IPS-18a (cell line): ENCODE results near the gene SLC49A3.

Source experiments
- H3K27ac ChIP-seq: one replicate; pipeline ENCODE4 v1.5.1; 2013; ENCODE audit warnings: low read length
- H3K27me3 ChIP-seq: one replicate; pipeline ENCODE4 v1.6.1; 2013; ENCODE audit warnings: mild to moderate bottlenecking, low read length; ENCODE audit not compliant: control insufficient read depth, insufficient read depth
- H3K36me3 ChIP-seq: one replicate; pipeline ENCODE4 v1.6.1; 2013; ENCODE audit warnings: low read depth, low read length; ENCODE audit not compliant: control insufficient read depth
- H3K4me1 ChIP-seq: one replicate; pipeline ENCODE4 v1.6.1; 2013; ENCODE audit warnings: low read depth, low read length; ENCODE audit not compliant: control insufficient read depth
- H3K4me3 ChIP-seq: one replicate; pipeline ENCODE4 v1.5.1; 2013; ENCODE audit warnings: low read length
- H3K9ac ChIP-seq: one replicate; pipeline ENCODE4 v1.6.1; 2013; ENCODE audit warnings: mild to moderate bottlenecking, low read length, moderate library complexity
- H3K9me3 ChIP-seq: one replicate; pipeline ENCODE4 v1.6.1; 2013; ENCODE audit warnings: low read depth, low read length; ENCODE audit not compliant: control insufficient read depth

SLC49A3 gene

GRCh38 chr4:729336-730315, 40.7 kb upstream of the SLC49A3 start:
- no peak overlapping the region for H3K4me3 ChIP-seq
- H3K4me1 ChIP-seq: no peaks in the 10 kb centered on the region
- no peaks in the 10 kb centered on the region for H3K9me3 ChIP-seq
- no peak overlapping the region for H3K27ac ChIP-seq
- H3K27me3 ChIP-seq: no peaks in the 10 kb centered on the region
- H3K36me3 ChIP-seq: peaks cover 30% of the 10 kb centered on the region
- H3K9ac ChIP-seq: no peak overlapping the region

GRCh38 chr4:727576-727975, 38.6 kb upstream of the SLC49A3 start:
- no peaks in the 10 kb centered on the region for H3K27me3 ChIP-seq
- H3K4me3 ChIP-seq: no peak overlapping the region
- peaks cover 10% of the 10 kb centered on the region for H3K36me3 ChIP-seq
- no peak overlapping the region for H3K27ac ChIP-seq
- H3K9me3 ChIP-seq: no peaks in the 10 kb centered on the region
- H3K4me1 ChIP-seq: no peaks in the 10 kb centered on the region
- H3K9ac ChIP-seq: no peak overlapping the region

DNA sequence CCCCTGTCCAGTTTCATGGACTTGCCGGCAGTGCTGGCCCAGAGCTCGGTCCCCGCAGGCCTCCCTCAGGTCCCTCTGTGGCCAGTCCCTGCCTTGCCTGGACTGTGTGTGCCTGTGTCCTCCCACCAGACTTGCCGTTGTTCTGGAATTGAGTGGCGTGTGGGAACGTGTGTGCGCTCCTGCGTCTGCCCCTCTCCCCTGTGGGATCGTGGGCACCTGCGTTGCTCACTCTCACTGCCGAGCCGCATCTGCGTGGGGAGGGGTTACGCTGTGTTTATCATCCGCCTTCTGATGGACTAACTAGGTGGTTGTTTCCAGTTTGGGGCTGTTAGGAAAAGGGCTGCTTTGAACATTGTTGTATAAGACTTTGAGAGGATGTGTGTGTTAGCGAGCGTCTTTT, 37.9 kb upstream of the SLC49A3 start:
- no peak overlapping the region for H3K9ac ChIP-seq
- H3K36me3 ChIP-seq: peaks cover 6% of the 10 kb centered on the region
- H3K27me3 ChIP-seq: no peaks in the 10 kb centered on the region
- no peak overlapping the region for H3K27ac ChIP-seq
- no peaks in the 10 kb centered on the region for H3K9me3 ChIP-seq
- H3K4me1 ChIP-seq: no peaks in the 10 kb centered on the region
- no peak overlapping the region for H3K4me3 ChIP-seq

- Histone ChIP-seq H3K27ac (no peak overlapping the region), H3K9me3 (no peaks in the 10 kb centered on the region), H3K4me1 (no peaks in the 10 kb centered on the region), H3K27me3 (no peaks in the 10 kb centered on the region), H3K9ac (no peak overlapping the region), H3K36me3 (peaks cover 6% of the 10 kb centered on the region), H3K4me3 (no peak overlapping the region)
Measured at GRCh38 chr4:726235-726787, 37.4 kb upstream of the SLC49A3 start.

DNA sequence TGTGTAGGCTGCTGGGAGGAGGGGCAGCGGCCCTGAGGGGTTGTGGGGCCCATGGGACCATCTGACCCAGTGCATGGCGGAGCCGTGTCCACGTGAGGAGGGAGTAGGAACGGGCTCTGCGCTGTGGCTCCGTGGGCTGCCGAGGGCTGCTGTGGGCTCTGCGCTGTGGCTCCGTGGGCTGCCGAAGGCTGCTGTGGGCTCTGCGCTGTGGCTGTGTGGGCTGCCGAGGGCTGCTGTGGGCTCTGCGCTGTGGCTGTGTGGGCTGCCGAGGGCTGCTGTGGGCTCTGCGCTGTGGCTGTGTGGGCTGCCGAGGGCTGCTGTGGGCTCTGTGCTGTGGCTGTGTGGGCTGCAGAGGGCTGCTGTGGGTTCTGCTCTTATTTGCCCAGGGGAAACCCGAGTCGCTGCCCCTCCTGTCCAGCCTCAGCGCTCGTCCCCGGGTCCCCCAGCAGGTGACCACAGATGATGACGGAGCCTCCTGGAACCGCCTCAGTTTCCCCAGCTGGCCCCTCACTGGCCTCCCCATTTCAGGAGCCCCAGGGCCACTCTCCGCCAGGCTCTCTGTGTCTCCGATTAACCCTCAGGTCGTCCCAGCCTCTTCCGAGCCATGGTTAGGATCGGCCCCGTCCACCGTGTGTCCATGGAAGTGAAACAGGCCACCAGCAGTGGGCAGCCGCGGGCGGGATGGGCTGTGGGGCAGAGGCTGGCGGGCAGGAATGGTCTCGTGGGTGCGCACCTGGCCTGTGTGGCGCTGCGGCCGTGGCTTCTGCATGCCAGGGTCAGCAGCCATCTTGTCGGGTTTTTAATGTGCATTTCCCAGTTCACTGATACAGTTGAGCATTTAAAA, 36.7 kb upstream of the SLC49A3 start:
- H3K36me3 ChIP-seq: no peaks in the 10 kb centered on the region
- H3K27ac ChIP-seq: no peak overlapping the region
- no peak overlapping the region for H3K9ac ChIP-seq
- no peaks in the 10 kb centered on the region for H3K4me1 ChIP-seq
- no peaks in the 10 kb centered on the region for H3K9me3 ChIP-seq
- no peak overlapping the region for H3K4me3 ChIP-seq
- no peaks in the 10 kb centered on the region for H3K27me3 ChIP-seq

DNA sequence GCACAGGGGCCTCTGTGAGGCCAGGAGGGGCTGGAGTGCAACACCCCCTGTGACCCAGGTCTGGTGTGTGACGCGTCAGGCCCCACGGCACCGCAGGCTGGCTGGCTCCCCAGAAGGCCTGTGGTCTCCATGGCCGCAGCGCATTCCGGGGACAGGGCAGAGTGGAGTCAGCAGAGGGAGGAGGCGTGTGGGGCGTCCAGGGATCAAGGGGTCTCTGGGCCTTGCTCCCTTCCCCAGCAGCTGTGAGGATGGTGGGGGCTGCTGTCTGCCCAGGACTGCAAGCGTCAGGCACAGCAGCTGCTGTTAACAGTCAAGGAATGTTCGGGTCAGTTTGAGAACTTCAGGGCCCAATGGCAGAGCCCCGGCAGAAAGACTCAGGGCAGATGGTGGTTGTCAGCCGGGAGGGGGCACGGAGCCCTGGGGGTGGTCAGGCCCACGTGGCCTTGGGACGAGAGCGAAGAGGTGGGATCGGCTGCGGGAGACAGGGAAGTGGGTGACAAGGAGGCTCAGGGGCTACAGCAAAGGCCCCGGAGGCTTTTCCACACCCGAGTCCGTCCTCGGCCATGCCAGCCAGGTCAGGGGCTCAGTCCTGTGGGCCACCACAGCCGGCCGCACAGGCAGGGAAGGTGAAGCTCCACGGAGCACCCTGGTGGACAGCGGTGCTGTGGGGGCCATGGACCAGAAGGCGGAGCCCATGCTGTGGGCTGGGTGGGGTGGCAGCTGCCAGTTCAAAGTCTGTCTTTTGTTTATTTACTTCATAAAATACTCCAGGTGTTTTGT, 35.0 kb upstream of the SLC49A3 start:
- Histone ChIP-seq H3K9me3 (no peaks in the 10 kb centered on the region), H3K9ac (no peak overlapping the region), H3K4me1 (no peaks in the 10 kb centered on the region), H3K4me3 (no peak overlapping the region), H3K27ac (no peak overlapping the region), H3K36me3 (no peaks in the 10 kb centered on the region), H3K27me3 (no peaks in the 10 kb centered on the region)

GRCh38 chr4:722851-723360, 34.0 kb upstream of the SLC49A3 start:
- Histone ChIP-seq H3K9me3 (no peaks in the 10 kb centered on the region), H3K27me3 (no peaks in the 10 kb centered on the region), H3K4me1 (no peaks in the 10 kb centered on the region), H3K36me3 (no peaks in the 10 kb centered on the region), H3K4me3 (no peak overlapping the region), H3K27ac (no peak overlapping the region), H3K9ac (no peak overlapping the region)

GRCh38 chr4:722169-722725, 33.3 kb upstream of the SLC49A3 start:
- Histone ChIP-seq H3K9ac (no peak overlapping the region), H3K4me3 (no peak overlapping the region), H3K36me3 (no peaks in the 10 kb centered on the region), H3K27me3 (no peaks in the 10 kb centered on the region), H3K9me3 (no peaks in the 10 kb centered on the region), H3K27ac (no peak overlapping the region), H3K4me1 (no peaks in the 10 kb centered on the region)

- Histone ChIP-seq H3K4me1 (no peaks in the 10 kb centered on the region), H3K9ac (no peak overlapping the region), H3K36me3 (no peaks in the 10 kb centered on the region), H3K27ac (no peak overlapping the region), H3K27me3 (no peaks in the 10 kb centered on the region), H3K9me3 (no peaks in the 10 kb centered on the region), H3K4me3 (no peak overlapping the region)
Measured at GRCh38 chr4:721261-722168, 32.6 kb upstream of the SLC49A3 start.
